Hepatocyte (in vitro differentiated cells): ENCODE measurements around the gene ZNF227.

Experiments used
- CTCF ChIP-seq: fragments of 200-600 bp; sonication (generic); IDR thresholded peaks from 2 replicates; pipeline ENCODE4 v1.5.1; 2016; ENCODE audit warnings: antibody characterized with exemption, mild to moderate bottlenecking; ENCODE audit not compliant: poor library complexity
- EZH2 ChIP-seq: fragments of 200-600 bp; sonication (generic); IDR thresholded peaks from 2 replicates; pipeline ENCODE4 v1.6.1; 2016; ENCODE audit warnings: antibody characterized with exemption, mild to moderate bottlenecking, borderline replicate concordance
- EZH2phosphoT487 ChIP-seq: fragments of 200-600 bp; sonication (generic); IDR thresholded peaks from one replicate; pipeline ENCODE4 v1.6.1; 2018; ENCODE audit warnings: antibody characterized with exemption, mild to moderate bottlenecking, low read depth, moderate library complexity; ENCODE audit not compliant: unreplicated experiment, severe bottlenecking

DNA sequence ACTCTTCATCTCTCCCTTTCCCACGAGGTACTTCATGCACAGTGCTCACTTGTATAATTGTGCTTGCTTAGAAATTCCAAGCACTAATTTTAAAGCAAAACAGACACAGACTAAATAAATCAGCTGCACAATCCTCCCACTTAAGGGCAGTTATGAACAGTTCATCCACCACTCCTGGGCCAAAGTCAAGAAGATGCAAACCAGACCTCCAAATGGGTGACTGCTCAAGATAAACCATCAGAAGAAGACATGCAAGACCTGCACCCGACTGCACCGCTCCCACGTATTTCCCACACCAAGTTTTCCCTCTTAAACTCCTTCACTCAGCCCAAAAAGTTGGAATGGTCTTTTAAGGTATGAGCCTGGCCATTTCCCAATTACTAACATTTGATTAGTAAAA, 72.6 kb downstream of the ZNF227 start:
- TF ChIP-seq CTCF (no peak), EZH2phosphoT487 (no peak), EZH2 (no peak)
